SKM-1 treated with dmso at 0.1 percent for 144 hours (cell line): ENCODE results near the gene PDILT.

ENCODE experiments used
- DNase-seq: peaks from one replicate; lab custom pipeline; 2025; ENCODE audit not compliant: unreplicated experiment; lab: John Stamatoyannopoulos, UW

The PDILT gene

GRCh38 chr16:20402651-20403050, 1.9 kb downstream of the PDILT start:
- DNase-seq, result no peak

GRCh38 chr16:20401475-20402016, 3.0 kb downstream of the PDILT start:
- DNase-seq, result no peak

- DNase-seq, result no peak
Observed at GRCh38 chr16:20401066-20401465, 3.5 kb downstream of the PDILT start.

- no peak for DNase-seq
Observed at GRCh38 chr16:20399185-20399584, 5.4 kb downstream of the PDILT start.

GRCh38 chr16:20398603-20399002, 5.9 kb downstream of the PDILT start:
- DNase-seq, result no peak

- DNase-seq, result no peak
Observed at GRCh38 chr16:20397468-20398074, 7.0 kb downstream of the PDILT start.

GRCh38 chr16:20396846-20397467, 7.6 kb downstream of the PDILT start:
- no peak for DNase-seq

GRCh38 chr16:20395946-20396345, 8.6 kb downstream of the PDILT start:
- DNase-seq, result no peak

GRCh38 chr16:20393801-20394577, 10.5 kb downstream of the PDILT start:
- no peak for DNase-seq

- DNase-seq, result no peak
Observed at GRCh38 chr16:20391045-20391444, 13.5 kb downstream of the PDILT start.

- no peak for DNase-seq
Observed at GRCh38 chr16:20388854-20389253, 15.7 kb downstream of the PDILT start.

- DNase-seq, result no peak
Observed at GRCh38 chr16:20387978-20388377, 16.6 kb downstream of the PDILT start.

- peak; percentile 16 for DNase-seq
Observed at GRCh38 chr16:20385844-20386832, 18.4 kb downstream of the PDILT start.

GRCh38 chr16:20383106-20384029, 21.2 kb downstream of the PDILT start:
- DNase-seq, result peak; percentile 50

- DNase-seq, result no peak
Observed at GRCh38 chr16:20382202-20382948, 22.2 kb downstream of the PDILT start.

- no peak for DNase-seq
Observed at GRCh38 chr16:20380782-20381181, 23.8 kb downstream of the PDILT start.

GRCh38 chr16:20377181-20377580, 27.4 kb downstream of the PDILT start:
- no peak for DNase-seq

GRCh38 chr16:20372701-20373100, 31.8 kb downstream of the PDILT start:
- no peak for DNase-seq

- DNase-seq, result no peak
Observed at GRCh38 chr16:20369452-20370054, 35.0 kb downstream of the PDILT start.
